HG03378 (cell line): Measurements from ENCODE around the gene AMN1.
"Not testable (repeated sequence)": the region's sequence is repeated elsewhere in the genome, so short reads cannot be mapped to it uniquely, and the experiment has no call there.

Experiments
- ATAC-seq: cut with Tn5 transposase; IDR thresholded peaks from one replicate; pipeline ENCODE4 v1.9.1; 2021; ENCODE audit warnings: mild to moderate bottlenecking, moderate library complexity; ENCODE audit not compliant: unreplicated experiment

Gene AMN1

DNA sequence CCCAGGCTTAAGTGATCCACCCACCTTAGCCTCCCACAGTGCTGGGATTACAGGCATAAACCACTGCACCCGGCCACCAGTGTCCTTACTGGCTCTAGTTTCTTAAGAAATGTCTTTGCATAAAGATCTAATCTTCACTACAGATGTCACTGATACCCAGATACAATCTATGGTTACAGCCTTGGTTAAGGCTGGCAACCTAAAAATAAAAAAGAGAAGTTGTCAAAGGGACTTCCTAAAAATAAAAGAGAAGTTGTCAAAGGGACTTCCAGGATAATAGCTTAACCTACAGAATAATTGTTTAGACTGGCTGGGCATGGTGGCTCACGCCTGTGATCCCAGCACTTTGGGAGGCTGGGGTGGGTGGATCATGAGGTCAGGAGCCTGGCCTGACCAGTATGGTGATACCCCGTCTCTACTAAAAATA, 41.7 kb downstream of the AMN1 start:
- ATAC-seq, result peak; percentile 74

DNA sequence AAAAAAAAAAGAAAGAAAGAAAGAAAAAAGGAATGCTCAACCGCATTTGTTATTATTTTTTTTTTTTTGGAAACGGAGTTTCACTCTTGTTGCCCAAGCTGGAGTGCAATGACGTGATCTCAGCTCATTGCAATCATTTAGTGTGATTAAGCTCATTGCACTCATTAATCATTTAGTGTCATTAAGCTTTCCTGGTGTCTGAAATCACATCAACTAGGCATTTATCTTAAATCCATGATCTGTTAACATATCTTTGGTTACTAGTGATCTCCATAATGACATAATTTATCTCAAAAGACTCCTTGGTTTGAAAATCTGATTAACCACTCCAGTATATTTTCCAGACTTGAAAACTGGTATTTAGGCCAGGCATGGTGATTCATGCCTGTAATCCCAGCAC, 43.0 kb downstream of the AMN1 start:
- ATAC-seq, result no peak

- ATAC-seq, result peak; percentile 78
These were observed 46.5 kb downstream of the AMN1 start for GRCh38 chr12:31682136-31682962.

- ATAC-seq, result no peak
These were observed 56.3 kb downstream of the AMN1 start for GRCh38 chr12:31672521-31672920.

DNA sequence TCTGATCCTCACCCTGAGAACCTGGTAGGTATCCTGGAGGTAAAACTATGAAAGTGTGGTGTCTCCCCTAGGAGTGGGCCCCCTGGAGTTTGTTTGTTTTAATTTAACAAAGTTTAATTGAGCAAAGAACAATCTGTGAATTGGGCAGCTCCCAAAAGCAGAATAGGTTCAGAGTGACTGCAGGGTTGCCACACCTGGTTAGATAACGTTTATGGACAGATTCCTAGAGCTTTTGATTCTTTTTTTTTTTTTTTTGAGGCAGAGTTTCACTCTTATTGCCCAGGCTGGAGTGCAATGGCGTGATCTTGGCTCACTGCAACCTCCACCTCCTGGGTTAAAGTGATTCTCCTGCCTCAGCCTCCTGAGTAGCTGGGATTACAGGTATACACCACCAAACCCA, 59.2 kb downstream of the AMN1 start:
- not testable (repeated sequence) for ATAC-seq

DNA sequence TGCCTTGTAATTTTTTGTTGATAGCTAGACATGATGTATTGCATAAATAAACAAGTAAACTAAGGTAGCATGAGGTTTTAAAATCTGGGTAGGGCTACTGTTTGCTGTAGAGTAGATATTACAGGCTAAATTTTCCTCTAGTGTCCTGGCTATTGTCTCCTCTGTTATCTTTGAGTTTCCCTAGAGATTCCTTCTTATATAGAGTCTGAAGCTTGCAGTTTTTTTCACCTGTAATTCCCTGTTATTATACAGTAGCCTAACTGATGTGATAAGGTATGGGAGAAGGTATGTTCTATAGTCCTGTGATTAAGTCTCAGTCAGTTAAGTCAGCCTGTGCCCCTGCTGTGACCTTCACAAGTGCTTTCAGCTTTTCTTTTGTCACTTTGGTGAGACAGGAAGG, 59.8 kb downstream of the AMN1 start:
- ATAC-seq, result no peak

- no peak for ATAC-seq
These were observed 64.8 kb downstream of the AMN1 start for GRCh38 chr12:31664038-31664437.

DNA sequence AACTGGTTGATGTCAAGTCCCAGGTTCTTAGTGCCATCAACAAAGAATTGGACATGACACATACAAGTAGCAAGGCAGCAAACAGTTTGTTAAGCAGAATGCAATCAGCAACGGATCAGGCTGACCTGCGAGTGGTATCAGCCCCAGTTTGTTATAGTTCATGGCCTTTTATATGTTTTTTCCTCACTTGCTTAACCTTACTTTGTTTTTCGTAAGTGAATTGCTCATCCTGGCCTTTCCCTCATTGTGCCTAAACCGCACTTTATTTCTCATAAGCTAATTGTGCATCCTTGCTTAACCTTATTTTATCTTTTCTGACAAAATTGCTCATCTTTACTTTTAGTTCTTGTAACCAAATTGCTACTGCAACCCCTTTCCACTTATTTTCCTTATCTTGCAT, 65.2 kb downstream of the AMN1 start:
- ATAC-seq, result no peak

DNA sequence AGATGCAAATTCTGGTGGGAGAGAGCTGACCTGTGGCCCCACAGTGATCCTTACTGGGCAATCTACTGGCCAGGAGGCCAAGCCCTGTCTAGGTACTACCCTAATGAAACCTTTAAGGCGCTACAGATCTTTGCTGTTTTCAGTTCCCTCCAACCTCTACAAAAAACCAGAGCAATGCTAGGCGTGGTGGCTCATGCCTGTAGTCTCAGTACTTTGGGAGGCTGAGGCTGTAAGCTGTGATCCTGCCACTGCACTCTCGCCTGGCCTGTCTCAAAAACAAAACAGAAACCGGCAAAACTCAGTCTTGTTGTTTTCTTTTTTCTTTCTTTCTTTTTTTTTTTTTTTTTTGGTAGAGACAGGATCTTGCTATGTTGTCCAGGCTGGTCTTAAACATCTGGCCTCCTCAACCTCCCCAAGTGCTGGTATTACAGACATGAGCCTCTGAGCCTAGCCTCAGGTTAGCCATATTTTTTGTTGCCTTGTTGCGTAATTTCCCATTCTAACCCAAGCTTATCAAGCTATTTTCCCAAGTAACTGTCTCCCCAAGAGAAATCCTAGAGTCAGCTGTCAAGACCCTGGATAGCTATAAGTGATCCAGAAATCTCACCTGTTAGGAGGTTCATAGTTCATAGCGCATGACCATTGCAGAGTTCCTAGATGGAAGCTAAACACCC, 66.5 kb downstream of the AMN1 start:
- no peak for ATAC-seq

GRCh38 chr12:31659087-31659942, 69.5 kb downstream of the AMN1 start, which contains the start of gene ETFBKMT:
TSS of gene ETFBKMT (plus strand) at chr12:31659688. CDS start at chr12:31661954, 2,266 bp downstream.
- ATAC-seq, result peak; percentile 99

DNA sequence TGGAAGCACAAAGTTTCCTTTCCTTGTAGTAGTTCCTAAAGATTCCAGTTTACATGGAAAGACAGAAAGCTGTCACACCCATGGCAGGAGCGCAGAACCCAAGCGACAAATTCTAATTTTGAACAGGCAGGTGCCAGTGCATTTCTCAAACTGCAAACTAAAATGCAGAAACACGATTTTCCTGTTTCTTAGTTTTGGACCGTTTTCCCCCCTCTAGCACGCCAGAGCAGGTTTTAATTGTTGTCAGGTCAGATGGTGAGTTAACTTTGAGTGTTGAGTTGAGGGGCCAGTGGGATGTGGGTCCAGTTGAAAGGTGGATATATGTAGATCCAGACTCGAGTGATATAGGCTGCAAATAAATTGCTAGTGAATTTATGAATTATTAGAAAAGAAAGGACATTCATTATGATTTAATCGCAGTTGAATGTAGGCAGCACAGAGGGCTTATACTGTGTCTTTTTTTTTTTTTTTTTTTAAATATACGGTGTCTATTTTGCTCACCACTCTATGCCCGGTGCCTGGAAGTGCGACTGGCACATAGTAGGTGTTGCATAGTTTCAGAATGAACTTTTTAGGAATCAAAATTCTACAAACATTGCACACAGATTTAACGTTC, 70.2 kb downstream of the AMN1 start:
- peak; percentile 7 for ATAC-seq

DNA sequence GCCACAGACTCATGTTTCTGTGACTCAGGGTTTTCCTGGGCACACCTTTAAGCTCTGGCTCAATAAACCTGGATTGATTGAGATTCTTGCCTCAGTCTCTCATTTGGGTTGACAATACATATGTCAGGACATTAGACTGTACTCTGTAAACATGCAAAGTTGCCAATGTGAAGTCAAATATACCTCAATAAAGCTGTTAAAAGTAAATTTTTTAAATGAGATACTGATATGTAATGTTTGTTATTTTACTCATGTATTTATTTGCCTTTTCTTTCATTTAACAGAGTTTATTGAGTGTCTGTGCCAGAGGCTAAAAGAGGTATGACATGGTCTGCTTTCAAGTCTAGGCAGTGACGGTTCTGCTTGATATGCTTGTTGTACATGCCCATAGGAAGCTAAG, 73.0 kb downstream of the AMN1 start:
- ATAC-seq, result no peak

- ATAC-seq, result no peak
These were observed 73.6 kb downstream of the AMN1 start for GRCh38 chr12:31655208-31655607.

- no peak for ATAC-seq
These were observed 76.8 kb downstream of the AMN1 start for GRCh38 chr12:31651893-31652521.

DNA sequence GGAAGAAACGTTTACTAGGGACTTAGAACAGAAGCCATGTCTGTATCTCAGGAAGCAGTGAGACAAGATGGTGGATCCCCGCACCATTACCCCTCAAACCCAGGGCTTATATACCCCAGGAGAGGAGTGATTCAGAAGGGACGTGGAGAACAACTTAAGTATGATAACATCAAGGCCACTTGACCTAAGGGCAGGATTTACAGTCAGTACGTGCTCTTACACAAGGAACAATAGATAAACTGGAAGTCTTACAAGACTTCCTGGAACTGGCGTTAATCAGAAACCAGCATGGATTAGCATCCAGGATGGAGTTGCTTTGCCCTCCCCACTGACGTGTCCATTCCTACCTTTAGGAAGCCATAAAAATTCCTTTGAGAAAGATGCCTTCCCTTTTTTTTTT, 77.9 kb downstream of the AMN1 start:
- no peak for ATAC-seq

DNA sequence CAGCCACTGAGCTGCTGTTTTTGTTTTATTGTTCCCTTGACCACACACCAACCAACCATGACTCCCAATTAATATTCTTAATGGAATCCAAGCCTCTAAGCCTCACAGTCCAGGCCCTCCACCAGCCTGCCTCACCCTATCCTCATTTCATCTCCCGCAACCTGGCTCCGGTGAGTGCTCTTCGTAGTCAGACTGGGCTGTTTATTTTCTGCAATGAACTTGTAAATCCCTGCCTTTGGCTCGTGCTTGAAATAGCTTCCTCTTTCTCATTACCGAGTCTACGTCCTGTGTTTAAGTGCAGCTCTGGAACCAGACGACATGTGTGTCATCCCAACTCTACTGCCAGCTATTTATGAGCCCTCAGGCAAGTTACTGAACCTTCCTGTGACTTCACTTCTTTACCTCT, 81.7 kb downstream of the AMN1 start:
- ATAC-seq, result no peak

GRCh38 chr12:31645924-31646323, 82.9 kb downstream of the AMN1 start:
- no peak for ATAC-seq

DNA sequence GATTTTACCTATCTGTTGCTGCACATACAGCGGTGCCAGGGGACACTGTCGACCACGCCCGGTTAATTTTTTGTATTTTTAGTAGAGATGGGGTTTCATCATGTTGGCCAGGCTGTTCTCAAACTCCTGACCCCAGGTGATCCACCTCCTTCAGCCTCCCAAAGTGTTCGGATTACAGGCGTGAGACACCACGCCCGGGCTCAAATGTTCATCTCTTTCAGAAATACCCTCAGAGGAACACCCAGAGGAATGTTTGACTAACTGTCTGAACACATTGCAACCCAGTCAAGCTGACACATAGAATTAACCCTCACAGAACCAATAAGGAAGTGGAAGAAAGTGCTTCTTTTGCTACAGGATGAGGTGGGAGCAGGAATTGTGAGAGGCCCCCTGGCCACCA, 84.3 kb downstream of the AMN1 start:
- no peak for ATAC-seq

GRCh38 chr12:31641509-31642090, 87.2 kb downstream of the AMN1 start:
- no peak for ATAC-seq

DNA sequence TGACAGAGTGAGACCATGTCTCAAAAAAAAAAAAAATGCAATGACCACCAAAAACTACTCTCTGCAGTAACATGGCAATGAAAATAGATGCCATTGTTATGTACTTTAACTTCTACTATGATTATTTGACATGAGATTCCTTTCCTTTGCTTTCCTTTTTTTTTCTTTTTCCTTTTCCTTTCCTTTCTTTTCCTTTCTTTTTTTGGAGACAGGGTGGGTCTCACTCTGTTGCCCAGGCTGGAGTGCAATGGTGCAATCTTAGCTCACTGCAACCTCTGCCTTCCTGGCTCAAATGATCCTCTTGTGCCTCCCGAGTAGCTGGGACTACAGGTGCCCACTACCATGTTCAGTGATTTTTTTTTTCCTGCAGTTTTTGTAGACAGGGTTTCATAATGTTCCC, 94.2 kb downstream of the AMN1 start:
- no peak for ATAC-seq
